Measurements from ENCODE around the gene ZFX. TPM values are rescaled to one million over a fixed set of nuclear protein-coding genes. Genes with fewer than 3 reads are reported as not detected.
A peak's percentile ranks its signal among the peaks of the same experiment; 100 is the strongest.

Gene ZFX
- total and polyA plus RNA-seq, 10 of the 15 experiments (the other 5 are each of a cell fraction or from before 2014, with no cell fraction given) = 6.8 to 40.9 (median 24.6) TPM

DNA sequence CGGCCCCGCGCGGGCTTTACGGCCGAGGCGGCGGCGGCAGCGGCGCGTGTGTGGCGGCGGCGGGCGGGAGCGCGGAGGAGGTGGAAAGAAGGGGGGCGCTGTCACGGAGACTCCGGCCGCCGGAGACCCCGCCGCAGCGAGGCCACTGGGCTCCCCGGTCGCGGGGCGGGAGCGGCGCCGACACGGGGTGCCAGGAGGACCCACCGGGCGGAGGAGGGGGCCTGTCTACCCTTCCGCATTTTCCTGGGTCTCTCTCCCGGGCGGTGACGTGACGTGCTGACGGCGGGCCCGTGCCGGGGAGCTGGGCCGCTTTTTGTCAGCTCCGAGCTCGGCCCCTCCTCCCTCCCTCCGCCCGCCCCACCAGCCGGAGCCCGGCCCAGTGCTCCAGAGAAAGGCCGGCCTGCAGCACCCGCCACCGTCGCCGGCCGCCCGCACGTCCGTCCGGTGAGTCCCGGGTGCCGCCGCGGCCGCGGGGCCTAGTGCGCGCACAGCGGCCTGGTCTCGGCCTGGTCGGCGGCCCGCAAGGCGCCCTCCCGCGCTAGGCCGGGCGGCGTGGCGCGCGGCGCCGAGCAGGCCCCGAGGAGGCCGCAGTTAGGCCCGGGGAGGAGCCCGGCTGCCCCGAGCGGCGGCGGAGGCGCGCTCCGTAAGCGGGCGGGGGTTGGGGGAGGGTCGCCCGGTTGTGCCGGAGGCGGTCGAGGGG lies at the start of gene ZFX (continued):
- TF ChIP-seq CBX5 (IDR thresholded peaks at IDR 0.05; ENCODE audit: low read depth) (no peak), CREM (IDR thresholded peaks at IDR 0.05; ENCODE audit: low read depth) (no peak; the same call in 1 of the 2 replicates), KDM1A (IDR thresholded peaks at IDR 0.05; ENCODE audit: borderline replicate concordance) (no peak), NFYA (IDR thresholded peaks at IDR 0.05; ENCODE audit: borderline replicate concordance, low read depth, low read length) (no peak), SUZ12 (IDR thresholded peaks at IDR 0.05; ENCODE audit: unreplicated experiment) (no peak), ZNF217 (IDR thresholded peaks at IDR 0.05) (no peak), BHLHE40 (IDR thresholded peaks at IDR 0.05; ENCODE audit: borderline replicate concordance in 1 of 2, low read depth in 2 of 2, low read length in 1 of 2) (peak; percentile 54 to 92; a peak in 3 of 4 replicates), CHD4 (IDR thresholded peaks at IDR 0.05) (no peak), SUPT20H (IDR thresholded peaks at IDR 0.05; ENCODE audit: borderline replicate concordance, control insufficient read depth, low read depth, low read length) (no peak), RCOR1 (conservative IDR thresholded peaks at IDR 0.05; ENCODE audit: low read depth, low read length) (no peak), CBFB (IDR thresholded peaks at IDR 0.05; ENCODE audit: low read depth) (no peak), CREB1 (IDR thresholded peaks at IDR 0.05; ENCODE audit: low read depth) (peak; percentile 57; the same call in 1 of the 2 replicates)
- TF ChIP-seq, protein P1, sequence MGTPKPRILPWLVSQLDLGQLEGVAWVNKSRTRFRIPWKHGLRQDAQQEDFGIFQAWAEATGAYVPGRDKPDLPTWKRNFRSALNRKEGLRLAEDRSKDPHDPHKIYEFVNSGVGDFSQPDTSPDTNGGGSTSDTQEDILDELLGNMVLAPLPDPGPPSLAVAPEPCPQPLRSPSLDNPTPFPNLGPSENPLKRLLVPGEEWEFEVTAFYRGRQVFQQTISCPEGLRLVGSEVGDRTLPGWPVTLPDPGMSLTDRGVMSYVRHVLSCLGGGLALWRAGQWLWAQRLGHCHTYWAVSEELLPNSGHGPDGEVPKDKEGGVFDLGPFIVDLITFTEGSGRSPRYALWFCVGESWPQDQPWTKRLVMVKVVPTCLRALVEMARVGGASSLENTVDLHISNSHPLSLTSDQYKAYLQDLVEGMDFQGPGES (IDR thresholded peaks at IDR 0.05) = no peak
- TF ChIP-seq, protein P2, sequence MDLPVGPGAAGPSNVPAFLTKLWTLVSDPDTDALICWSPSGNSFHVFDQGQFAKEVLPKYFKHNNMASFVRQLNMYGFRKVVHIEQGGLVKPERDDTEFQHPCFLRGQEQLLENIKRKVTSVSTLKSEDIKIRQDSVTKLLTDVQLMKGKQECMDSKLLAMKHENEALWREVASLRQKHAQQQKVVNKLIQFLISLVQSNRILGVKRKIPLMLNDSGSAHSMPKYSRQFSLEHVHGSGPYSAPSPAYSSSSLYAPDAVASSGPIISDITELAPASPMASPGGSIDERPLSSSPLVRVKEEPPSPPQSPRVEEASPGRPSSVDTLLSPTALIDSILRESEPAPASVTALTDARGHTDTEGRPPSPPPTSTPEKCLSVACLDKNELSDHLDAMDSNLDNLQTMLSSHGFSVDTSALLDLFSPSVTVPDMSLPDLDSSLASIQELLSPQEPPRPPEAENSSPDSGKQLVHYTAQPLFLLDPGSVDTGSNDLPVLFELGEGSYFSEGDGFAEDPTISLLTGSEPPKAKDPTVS (IDR thresholded peaks at IDR 0.05; ENCODE audit: low read depth, low read length) = no peak
- TF ChIP-seq, protein P3, sequence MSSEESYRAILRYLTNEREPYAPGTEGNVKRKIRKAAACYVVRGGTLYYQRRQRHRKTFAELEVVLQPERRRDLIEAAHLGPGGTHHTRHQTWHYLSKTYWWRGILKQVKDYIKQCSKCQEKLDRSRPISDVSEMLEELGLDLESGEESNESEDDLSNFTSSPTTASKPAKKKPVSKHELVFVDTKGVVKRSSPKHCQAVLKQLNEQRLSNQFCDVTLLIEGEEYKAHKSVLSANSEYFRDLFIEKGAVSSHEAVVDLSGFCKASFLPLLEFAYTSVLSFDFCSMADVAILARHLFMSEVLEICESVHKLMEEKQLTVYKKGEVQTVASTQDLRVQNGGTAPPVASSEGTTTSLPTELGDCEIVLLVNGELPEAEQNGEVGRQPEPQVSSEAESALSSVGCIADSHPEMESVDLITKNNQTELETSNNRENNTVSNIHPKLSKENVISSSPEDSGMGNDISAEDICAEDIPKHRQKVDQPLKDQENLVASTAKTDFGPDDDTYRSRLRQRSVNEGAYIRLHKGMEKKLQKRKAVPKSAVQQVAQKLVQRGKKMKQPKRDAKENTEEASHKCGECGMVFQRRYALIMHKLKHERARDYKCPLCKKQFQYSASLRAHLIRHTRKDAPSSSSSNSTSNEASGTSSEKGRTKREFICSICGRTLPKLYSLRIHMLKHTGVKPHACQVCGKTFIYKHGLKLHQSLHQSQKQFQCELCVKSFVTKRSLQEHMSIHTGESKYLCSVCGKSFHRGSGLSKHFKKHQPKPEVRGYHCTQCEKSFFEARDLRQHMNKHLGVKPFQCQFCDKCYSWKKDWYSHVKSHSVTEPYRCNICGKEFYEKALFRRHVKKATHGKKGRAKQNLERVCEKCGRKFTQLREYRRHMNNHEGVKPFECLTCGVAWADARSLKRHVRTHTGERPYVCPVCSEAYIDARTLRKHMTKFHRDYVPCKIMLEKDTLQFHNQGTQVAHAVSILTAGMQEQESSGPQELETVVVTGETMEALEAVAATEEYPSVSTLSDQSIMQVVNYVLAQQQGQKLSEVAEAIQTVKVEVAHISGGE (CRISPR knock-in tag; IDR thresholded peaks at IDR 0.05) = no peak
- TF ChIP-seq, protein P4, sequence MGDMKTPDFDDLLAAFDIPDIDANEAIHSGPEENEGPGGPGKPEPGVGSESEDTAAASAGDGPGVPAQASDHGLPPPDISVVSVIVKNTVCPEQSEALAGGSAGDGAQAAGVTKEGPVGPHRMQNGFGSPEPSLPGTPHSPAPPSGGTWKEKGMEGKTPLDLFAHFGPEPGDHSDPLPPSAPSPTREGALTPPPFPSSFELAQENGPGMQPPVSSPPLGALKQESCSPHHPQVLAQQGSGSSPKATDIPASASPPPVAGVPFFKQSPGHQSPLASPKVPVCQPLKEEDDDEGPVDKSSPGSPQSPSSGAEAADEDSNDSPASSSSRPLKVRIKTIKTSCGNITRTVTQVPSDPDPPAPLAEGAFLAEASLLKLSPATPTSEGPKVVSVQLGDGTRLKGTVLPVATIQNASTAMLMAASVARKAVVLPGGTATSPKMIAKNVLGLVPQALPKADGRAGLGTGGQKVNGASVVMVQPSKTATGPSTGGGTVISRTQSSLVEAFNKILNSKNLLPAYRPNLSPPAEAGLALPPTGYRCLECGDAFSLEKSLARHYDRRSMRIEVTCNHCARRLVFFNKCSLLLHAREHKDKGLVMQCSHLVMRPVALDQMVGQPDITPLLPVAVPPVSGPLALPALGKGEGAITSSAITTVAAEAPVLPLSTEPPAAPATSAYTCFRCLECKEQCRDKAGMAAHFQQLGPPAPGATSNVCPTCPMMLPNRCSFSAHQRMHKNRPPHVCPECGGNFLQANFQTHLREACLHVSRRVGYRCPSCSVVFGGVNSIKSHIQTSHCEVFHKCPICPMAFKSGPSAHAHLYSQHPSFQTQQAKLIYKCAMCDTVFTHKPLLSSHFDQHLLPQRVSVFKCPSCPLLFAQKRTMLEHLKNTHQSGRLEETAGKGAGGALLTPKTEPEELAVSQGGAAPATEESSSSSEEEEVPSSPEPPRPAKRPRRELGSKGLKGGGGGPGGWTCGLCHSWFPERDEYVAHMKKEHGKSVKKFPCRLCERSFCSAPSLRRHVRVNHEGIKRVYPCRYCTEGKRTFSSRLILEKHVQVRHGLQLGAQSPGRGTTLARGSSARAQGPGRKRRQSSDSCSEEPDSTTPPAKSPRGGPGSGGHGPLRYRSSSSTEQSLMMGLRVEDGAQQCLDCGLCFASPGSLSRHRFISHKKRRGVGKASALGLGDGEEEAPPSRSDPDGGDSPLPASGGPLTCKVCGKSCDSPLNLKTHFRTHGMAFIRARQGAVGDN (IDR thresholded peaks at IDR 0.05) = peak; percentile 49
